ENCODE results near the gene LARGE1.

Gene LARGE1

GRCh38 chr22:33850724-33851123 is 69.6 kb downstream of the LARGE1 start:
- no peak for DNase-seq (ENCODE audit: insufficient read length, low spot score)
- FAIRE-seq: no peak
- no peak for TF ChIP-seq POLR2A (IDR thresholded peaks at IDR 0.05; ENCODE audit: low read depth, low read length)

- DNase-seq (ENCODE audit: insufficient read length, low spot score): no peak
- no peak for FAIRE-seq
Measured at GRCh38 chr22:33850193-33850592, 70.1 kb downstream of the LARGE1 start.

GRCh38 chr22:33848251-33848650 is 72.0 kb downstream of the LARGE1 start:
- no peak for TF ChIP-seq POLR2A (IDR thresholded peaks at IDR 0.05; ENCODE audit: low read depth, low read length)
- FAIRE-seq (no peak), DNase-seq (ENCODE audit: insufficient read length, low spot score) (peak; percentile 44)

More at GRCh38 chr22:33850193-33850592, 70.1 kb downstream of the LARGE1 start:
- no peak for TF ChIP-seq POLR2A (IDR thresholded peaks at IDR 0.05; ENCODE audit: low read depth, low read length)

GRCh38 chr22:33844273-33844672 is 76.0 kb downstream of the LARGE1 start:
- TF ChIP-seq POLR2A (IDR thresholded peaks at IDR 0.05; ENCODE audit: low read depth, low read length): no peak
- DNase-seq (ENCODE audit: insufficient read length, low spot score) (no peak), FAIRE-seq (no peak)

GRCh38 chr22:33842421-33843094 is 77.7 kb downstream of the LARGE1 start:
- DNase-seq (ENCODE audit: insufficient read length, low spot score) (no peak), FAIRE-seq (no peak)
- no peak for TF ChIP-seq POLR2A (IDR thresholded peaks at IDR 0.05; ENCODE audit: low read depth, low read length)

GRCh38 chr22:33842006-33842354 is 78.3 kb downstream of the LARGE1 start:
- FAIRE-seq (no peak), DNase-seq (ENCODE audit: insufficient read length, low spot score) (no peak)
- TF ChIP-seq POLR2A (IDR thresholded peaks at IDR 0.05; ENCODE audit: low read depth, low read length): no peak

GRCh38 chr22:33841281-33842005 is 78.8 kb downstream of the LARGE1 start:
- TF ChIP-seq POLR2A (IDR thresholded peaks at IDR 0.05; ENCODE audit: low read depth, low read length): no peak
- FAIRE-seq (no peak), DNase-seq (ENCODE audit: insufficient read length, low spot score) (no peak)

GRCh38 chr22:33838644-33839043 is 81.6 kb downstream of the LARGE1 start:
- no peak for DNase-seq (ENCODE audit: insufficient read length, low spot score)
- no peak for TF ChIP-seq POLR2A (IDR thresholded peaks at IDR 0.05; ENCODE audit: low read depth, low read length)
- no peak for FAIRE-seq

GRCh38 chr22:33837826-33838225 is 82.5 kb downstream of the LARGE1 start:
- no peak for TF ChIP-seq POLR2A (IDR thresholded peaks at IDR 0.05; ENCODE audit: low read depth, low read length)
- DNase-seq (ENCODE audit: insufficient read length, low spot score) (no peak), FAIRE-seq (no peak)

- DNase-seq (ENCODE audit: insufficient read length, low spot score) (no peak), FAIRE-seq (no peak)
- TF ChIP-seq POLR2A (IDR thresholded peaks at IDR 0.05; ENCODE audit: low read depth, low read length): no peak
Measured at GRCh38 chr22:33835265-33835664, 85.0 kb downstream of the LARGE1 start.

- DNase-seq (ENCODE audit: insufficient read length, low spot score): no peak
Measured at GRCh38 chr22:33832558-33833151, 87.6 kb downstream of the LARGE1 start.

GRCh38 chr22:33831651-33832050 is 88.6 kb downstream of the LARGE1 start:
- no peak for TF ChIP-seq POLR2A (IDR thresholded peaks at IDR 0.05; ENCODE audit: low read depth, low read length)
- FAIRE-seq: no peak
- no peak for DNase-seq (ENCODE audit: insufficient read length, low spot score)

More at GRCh38 chr22:33832558-33833151, 87.6 kb downstream of the LARGE1 start:
- FAIRE-seq: no peak
- TF ChIP-seq POLR2A (IDR thresholded peaks at IDR 0.05; ENCODE audit: low read depth, low read length): no peak

GRCh38 chr22:33831207-33831606 is 89.1 kb downstream of the LARGE1 start:
- no peak for TF ChIP-seq POLR2A (IDR thresholded peaks at IDR 0.05; ENCODE audit: low read depth, low read length)
- no peak for FAIRE-seq
- DNase-seq (ENCODE audit: insufficient read length, low spot score): no peak

- TF ChIP-seq POLR2A (IDR thresholded peaks at IDR 0.05; ENCODE audit: low read depth, low read length): no peak
- DNase-seq (ENCODE audit: insufficient read length, low spot score): no peak
- no peak for FAIRE-seq
Measured at GRCh38 chr22:33829546-33830280, 90.6 kb downstream of the LARGE1 start.
